Measurements from ENCODE around the gene LSAMP.
A peak's percentile ranks its signal among the peaks of the same experiment; 100 is the strongest.

DNA sequence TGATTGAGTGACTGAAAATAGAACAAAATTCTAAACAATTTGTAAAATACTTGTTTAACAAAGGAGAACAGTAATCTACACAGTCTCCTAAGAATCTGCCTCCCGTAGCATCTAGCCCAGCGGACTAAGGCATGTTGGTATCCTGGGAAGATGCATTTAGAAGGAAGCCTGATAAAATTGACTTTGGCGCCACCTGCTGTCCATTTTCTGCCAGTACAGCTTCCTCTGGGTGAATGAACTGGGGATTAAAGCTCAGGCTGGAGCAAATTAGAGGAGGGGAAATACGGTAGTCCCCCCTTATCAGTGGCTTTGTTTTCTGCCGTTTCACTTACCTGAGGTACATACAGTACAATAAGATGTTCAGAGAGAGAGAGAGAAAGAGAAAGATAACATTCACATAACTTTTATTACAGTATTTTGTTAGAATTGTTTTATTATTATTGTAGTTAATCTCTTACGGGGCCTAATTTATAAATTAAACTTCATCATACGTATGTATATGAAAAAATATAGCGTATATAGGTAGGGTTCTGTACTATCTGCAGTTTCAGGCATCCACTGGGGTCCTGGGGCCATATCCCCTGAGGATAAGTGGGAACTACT is 630.4 kb downstream of the LSAMP start:
- TF ChIP-seq NFYC (CRISPR knock-in tag; IDR thresholded peaks at IDR 0.05) = no peak
- TF ChIP-seq HNF1B (CRISPR knock-in tag; IDR thresholded peaks at IDR 0.05) = no peak
- TF ChIP-seq RFX5 (IDR thresholded peaks at IDR 0.05; ENCODE audit: low read depth, low read length) = no peak
- no peak for TF ChIP-seq CEBPB (IDR thresholded peaks at IDR 0.05; ENCODE audit: borderline replicate concordance, low read depth, low read length)
- no peak for TF ChIP-seq IRF2 (CRISPR knock-in tag; IDR thresholded peaks at IDR 0.05)
- no peak for TF ChIP-seq EP300 (IDR thresholded peaks at IDR 0.05; ENCODE audit: low read depth in 2 of 2, low read length in 2 of 2)
- no peak for TF ChIP-seq EP300 (CRISPR knock-in tag; IDR thresholded peaks at IDR 0.05; ENCODE audit: borderline replicate concordance)
- TF ChIP-seq, protein P1, sequence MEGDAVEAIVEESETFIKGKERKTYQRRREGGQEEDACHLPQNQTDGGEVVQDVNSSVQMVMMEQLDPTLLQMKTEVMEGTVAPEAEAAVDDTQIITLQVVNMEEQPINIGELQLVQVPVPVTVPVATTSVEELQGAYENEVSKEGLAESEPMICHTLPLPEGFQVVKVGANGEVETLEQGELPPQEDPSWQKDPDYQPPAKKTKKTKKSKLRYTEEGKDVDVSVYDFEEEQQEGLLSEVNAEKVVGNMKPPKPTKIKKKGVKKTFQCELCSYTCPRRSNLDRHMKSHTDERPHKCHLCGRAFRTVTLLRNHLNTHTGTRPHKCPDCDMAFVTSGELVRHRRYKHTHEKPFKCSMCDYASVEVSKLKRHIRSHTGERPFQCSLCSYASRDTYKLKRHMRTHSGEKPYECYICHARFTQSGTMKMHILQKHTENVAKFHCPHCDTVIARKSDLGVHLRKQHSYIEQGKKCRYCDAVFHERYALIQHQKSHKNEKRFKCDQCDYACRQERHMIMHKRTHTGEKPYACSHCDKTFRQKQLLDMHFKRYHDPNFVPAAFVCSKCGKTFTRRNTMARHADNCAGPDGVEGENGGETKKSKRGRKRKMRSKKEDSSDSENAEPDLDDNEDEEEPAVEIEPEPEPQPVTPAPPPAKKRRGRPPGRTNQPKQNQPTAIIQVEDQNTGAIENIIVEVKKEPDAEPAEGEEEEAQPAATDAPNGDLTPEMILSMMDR (CRISPR knock-in tag; IDR thresholded peaks at IDR 0.05) = peak; percentile 89
- no peak for TF ChIP-seq FOXO4 (CRISPR knock-in tag; conservative IDR thresholded peaks at IDR 0.05)
- no peak for TF ChIP-seq XRCC5 (optimal IDR thresholded peaks at IDR 0.05; ENCODE audit: low read length)
- TF ChIP-seq, protein P2, sequence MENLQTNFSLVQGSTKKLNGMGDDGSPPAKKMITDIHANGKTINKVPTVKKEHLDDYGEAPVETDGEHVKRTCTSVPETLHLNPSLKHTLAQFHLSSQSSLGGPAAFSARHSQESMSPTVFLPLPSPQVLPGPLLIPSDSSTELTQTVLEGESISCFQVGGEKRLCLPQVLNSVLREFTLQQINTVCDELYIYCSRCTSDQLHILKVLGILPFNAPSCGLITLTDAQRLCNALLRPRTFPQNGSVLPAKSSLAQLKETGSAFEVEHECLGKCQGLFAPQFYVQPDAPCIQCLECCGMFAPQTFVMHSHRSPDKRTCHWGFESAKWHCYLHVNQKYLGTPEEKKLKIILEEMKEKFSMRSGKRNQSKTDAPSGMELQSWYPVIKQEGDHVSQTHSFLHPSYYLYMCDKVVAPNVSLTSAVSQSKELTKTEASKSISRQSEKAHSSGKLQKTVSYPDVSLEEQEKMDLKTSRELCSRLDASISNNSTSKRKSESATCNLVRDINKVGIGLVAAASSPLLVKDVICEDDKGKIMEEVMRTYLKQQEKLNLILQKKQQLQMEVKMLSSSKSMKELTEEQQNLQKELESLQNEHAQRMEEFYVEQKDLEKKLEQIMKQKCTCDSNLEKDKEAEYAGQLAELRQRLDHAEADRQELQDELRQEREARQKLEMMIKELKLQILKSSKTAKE (CRISPR knock-in tag; IDR thresholded peaks at IDR 0.05; ENCODE audit: borderline replicate concordance) = no peak
- TF ChIP-seq ATF7 (IDR thresholded peaks at IDR 0.05) = no peak
- TF ChIP-seq ATF7 (CRISPR knock-in tag; IDR thresholded peaks at IDR 0.05) = no peak
- TF ChIP-seq POGZ (CRISPR knock-in tag; IDR thresholded peaks at IDR 0.05) = no peak

Measured in HepG2 (cell line).